Measurements from ENCODE around the gene GRIA1. TPM values are rescaled to one million over a fixed set of nuclear protein-coding genes. Genes with fewer than 3 reads are reported as not detected.

GRIA1 gene
- total RNA-seq, 1 donor from 2014 or later: not detected

DNA sequence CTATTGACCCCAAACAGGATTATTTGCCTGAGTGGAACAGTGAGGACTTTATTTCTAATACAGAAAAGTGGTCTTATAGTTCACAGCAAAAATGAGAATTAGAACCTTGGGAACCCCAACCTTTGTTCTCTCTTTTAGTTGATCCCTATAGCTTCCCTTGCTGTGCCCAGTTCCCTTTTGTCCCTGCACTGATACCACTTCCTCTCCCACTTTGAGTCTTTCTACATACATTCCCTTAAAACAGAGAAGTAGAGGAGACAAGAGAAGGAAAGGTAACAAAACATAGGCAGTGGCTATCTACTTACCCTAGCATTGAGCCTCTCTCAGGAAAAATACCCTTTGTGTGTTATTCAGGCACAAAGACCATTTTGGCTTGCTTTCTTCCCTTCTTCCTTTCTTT is 301.8 kb downstream of the GRIA1 start:
- no peaks in the 10 kb centered on the region for H3K9me3 Mint-ChIP-seq (ENCODE audit: low read depth)
- no peak overlapping the region for H3K27ac Mint-ChIP-seq
- DNase-seq (ENCODE audit: low spot score, unreplicated experiment): no peak
- H3K4me1 Mint-ChIP-seq (ENCODE audit: low read depth): no peaks in the 10 kb centered on the region
- TF ChIP-seq, protein P1, sequence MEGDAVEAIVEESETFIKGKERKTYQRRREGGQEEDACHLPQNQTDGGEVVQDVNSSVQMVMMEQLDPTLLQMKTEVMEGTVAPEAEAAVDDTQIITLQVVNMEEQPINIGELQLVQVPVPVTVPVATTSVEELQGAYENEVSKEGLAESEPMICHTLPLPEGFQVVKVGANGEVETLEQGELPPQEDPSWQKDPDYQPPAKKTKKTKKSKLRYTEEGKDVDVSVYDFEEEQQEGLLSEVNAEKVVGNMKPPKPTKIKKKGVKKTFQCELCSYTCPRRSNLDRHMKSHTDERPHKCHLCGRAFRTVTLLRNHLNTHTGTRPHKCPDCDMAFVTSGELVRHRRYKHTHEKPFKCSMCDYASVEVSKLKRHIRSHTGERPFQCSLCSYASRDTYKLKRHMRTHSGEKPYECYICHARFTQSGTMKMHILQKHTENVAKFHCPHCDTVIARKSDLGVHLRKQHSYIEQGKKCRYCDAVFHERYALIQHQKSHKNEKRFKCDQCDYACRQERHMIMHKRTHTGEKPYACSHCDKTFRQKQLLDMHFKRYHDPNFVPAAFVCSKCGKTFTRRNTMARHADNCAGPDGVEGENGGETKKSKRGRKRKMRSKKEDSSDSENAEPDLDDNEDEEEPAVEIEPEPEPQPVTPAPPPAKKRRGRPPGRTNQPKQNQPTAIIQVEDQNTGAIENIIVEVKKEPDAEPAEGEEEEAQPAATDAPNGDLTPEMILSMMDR (IDR thresholded peaks at IDR 0.05; ENCODE audit: unreplicated experiment): no peak
- H3K27me3 Mint-ChIP-seq: peaks cover 3% of the 10 kb centered on the region
- no peak overlapping the region for H3K4me3 Mint-ChIP-seq (ENCODE audit: low read depth)
- H3K36me3 Mint-ChIP-seq (ENCODE audit: insufficient read depth): no peaks in the 10 kb centered on the region

DNA sequence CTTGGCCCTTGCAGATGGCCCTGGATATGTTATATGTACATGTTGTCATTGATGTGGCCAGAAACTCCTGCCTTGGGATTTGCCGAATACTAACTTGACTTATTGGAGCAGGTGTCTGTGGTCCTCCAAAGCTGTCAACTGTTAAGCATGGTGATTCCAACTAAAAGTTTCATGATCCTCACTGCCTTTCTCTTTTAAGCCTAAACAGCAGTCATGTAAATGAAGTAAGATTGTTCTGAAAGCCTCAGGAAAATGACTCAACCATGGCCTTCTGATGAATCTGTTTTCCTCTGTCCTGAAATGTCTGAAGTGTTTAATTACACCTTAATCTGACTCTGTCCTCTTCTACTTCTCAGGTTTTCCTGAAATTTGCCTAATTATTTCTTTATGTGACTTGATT is 303.2 kb downstream of the GRIA1 start:
- no peak for DNase-seq (ENCODE audit: low spot score, unreplicated experiment)
- H3K36me3 Mint-ChIP-seq (ENCODE audit: insufficient read depth): no peaks in the 10 kb centered on the region
- TF ChIP-seq, protein P1 (IDR thresholded peaks at IDR 0.05; ENCODE audit: unreplicated experiment): no peak
- H3K4me3 Mint-ChIP-seq (ENCODE audit: low read depth): no peak overlapping the region
- H3K27me3 Mint-ChIP-seq: no peaks in the 10 kb centered on the region
- no peak overlapping the region for H3K27ac Mint-ChIP-seq
- H3K9me3 Mint-ChIP-seq (ENCODE audit: low read depth): no peaks in the 10 kb centered on the region
- H3K4me1 Mint-ChIP-seq (ENCODE audit: low read depth): no peaks in the 10 kb centered on the region

DNA sequence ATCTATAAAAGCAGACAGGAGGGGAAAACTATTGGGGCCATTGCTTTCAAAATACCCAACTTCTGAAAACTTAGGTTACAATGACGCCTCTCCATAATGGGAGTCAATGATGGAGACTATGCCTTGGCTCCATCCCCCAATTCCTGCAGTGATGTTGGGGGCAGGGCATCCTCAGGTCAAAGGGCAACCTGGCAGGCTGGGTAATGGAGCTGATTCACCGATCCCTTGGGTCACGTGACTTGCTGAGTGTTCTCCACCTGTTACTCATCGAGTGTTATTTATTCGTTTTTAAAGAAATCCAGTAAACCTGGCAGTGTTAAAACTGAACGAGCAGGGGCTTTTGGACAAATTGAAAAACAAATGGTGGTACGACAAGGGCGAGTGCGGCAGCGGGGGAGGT is 303.9 kb downstream of the GRIA1 start:
- no peak overlapping the region for H3K27ac Mint-ChIP-seq
- no peak overlapping the region for H3K4me3 Mint-ChIP-seq (ENCODE audit: low read depth)
- no peaks in the 10 kb centered on the region for H3K36me3 Mint-ChIP-seq (ENCODE audit: insufficient read depth)
- no peaks in the 10 kb centered on the region for H3K27me3 Mint-ChIP-seq
- H3K9me3 Mint-ChIP-seq (ENCODE audit: low read depth): no peaks in the 10 kb centered on the region
- no peak for DNase-seq (ENCODE audit: low spot score, unreplicated experiment)
- TF ChIP-seq, protein P1 (IDR thresholded peaks at IDR 0.05; ENCODE audit: unreplicated experiment): no peak
- no peaks in the 10 kb centered on the region for H3K4me1 Mint-ChIP-seq (ENCODE audit: low read depth)

DNA sequence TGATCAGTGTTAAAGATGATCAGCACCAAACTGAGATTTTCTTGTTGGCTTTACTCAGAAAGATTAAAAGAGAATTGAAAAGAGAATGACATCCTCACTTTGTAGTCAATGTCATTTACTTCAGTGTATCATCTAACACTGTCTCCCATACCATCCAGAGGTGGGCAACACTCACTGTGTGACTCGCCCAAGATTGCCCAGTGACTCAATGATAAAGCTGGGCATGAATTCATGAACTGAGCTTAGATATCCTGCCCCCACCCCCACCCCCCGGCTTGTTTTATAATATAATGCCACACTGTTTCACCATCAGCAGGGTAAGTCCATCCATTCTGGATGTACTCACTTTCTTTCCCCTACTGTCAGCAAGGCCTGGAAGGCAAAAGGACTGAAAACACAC is 306.1 kb downstream of the GRIA1 start:
- no peaks in the 10 kb centered on the region for H3K4me1 Mint-ChIP-seq (ENCODE audit: low read depth)
- H3K27ac Mint-ChIP-seq: no peak overlapping the region
- TF ChIP-seq, protein P1 (IDR thresholded peaks at IDR 0.05; ENCODE audit: unreplicated experiment): no peak
- DNase-seq (ENCODE audit: low spot score, unreplicated experiment): no peak
- H3K27me3 Mint-ChIP-seq: no peaks in the 10 kb centered on the region
- H3K4me3 Mint-ChIP-seq (ENCODE audit: low read depth): no peak overlapping the region
- no peaks in the 10 kb centered on the region for H3K36me3 Mint-ChIP-seq (ENCODE audit: insufficient read depth)
- H3K9me3 Mint-ChIP-seq (ENCODE audit: low read depth): no peaks in the 10 kb centered on the region

DNA sequence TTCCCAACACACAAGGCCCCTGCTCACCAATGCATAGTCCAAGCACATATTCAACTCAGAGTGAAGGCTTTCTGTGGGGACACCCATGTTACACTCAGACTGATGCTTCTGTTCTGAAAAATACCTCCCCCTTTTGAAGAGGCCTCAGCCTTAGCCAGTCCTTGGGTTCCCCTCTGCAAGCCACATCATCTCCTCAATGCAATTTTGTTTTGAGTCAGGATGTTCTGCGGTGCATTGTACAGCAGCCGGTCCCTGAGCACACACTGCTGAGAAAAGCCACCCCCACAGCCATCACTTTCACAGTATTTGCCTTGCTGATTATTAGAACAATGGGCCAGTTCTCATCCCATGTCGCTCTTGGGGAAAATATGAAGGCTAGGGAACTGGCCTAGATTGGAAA is 307.0 kb downstream of the GRIA1 start:
- H3K27ac Mint-ChIP-seq: no peak overlapping the region
- no peak overlapping the region for H3K4me3 Mint-ChIP-seq (ENCODE audit: low read depth)
- no peaks in the 10 kb centered on the region for H3K9me3 Mint-ChIP-seq (ENCODE audit: low read depth)
- TF ChIP-seq, protein P1 (IDR thresholded peaks at IDR 0.05; ENCODE audit: unreplicated experiment): no peak
- H3K36me3 Mint-ChIP-seq (ENCODE audit: insufficient read depth): no peaks in the 10 kb centered on the region
- H3K4me1 Mint-ChIP-seq (ENCODE audit: low read depth): no peaks in the 10 kb centered on the region
- DNase-seq (ENCODE audit: low spot score, unreplicated experiment): no peak
- H3K27me3 Mint-ChIP-seq: no peaks in the 10 kb centered on the region
